GM23338 (cell line): ENCODE results near the gene MATN1.

Source experiments
- CREB1 ChIP-seq: fragments of 250-450 bp; sonication (Bioruptor Pico); IDR thresholded peaks from 2 replicates; pipeline ENCODE4 v1.5.0; 2020; ENCODE audit warnings: low read depth, mild to moderate bottlenecking, moderate library complexity
- CTCF ChIP-seq, 2 experiments: fragments of 200-600 bp in 1 of 2; sonication (generic) in 1 of 2; conservative IDR thresholded peaks; 2 replicates each; pipeline versions ENCODE4 v1.5.1 to v1.6.1; 2016 to 2017; ENCODE audit warnings: antibody characterized with exemption in 2 of 2, low read depth in 2 of 2, mild to moderate bottlenecking in 2 of 2, moderate library complexity in 1 of 2
- EZH2 ChIP-seq: fragments of 200-600 bp; sonication (generic); IDR thresholded peaks from one replicate; pipeline ENCODE4 v1.8.0; 2017; ENCODE audit warnings: antibody characterized with exemption, mild to moderate bottlenecking, low read depth; ENCODE audit not compliant: unreplicated experiment
- EZH2phosphoT487 ChIP-seq: fragments of 200-600 bp; sonication (generic); IDR thresholded peaks from one replicate; pipeline ENCODE4 v1.8.1; 2018; ENCODE audit warnings: antibody characterized with exemption; ENCODE audit not compliant: unreplicated experiment
- JUNB ChIP-seq: IDR thresholded peaks from one replicate; pipeline ENCODE4 v1.6.1; 2016; ENCODE audit warnings: antibody characterized with exemption; ENCODE audit not compliant: unreplicated experiment
- POLR2AphosphoS5 ChIP-seq: IDR thresholded peaks from 2 replicates; pipeline ENCODE4 v1.6.1; 2016; ENCODE audit warnings: antibody characterized with exemption, low read depth
- TF ChIP-seq, protein P1 (sequence below): IDR thresholded peaks from one replicate; pipeline ENCODE4 v1.6.1; 2018; ENCODE audit warnings: antibody characterized with exemption; ENCODE audit not compliant: unreplicated experiment

DNA sequence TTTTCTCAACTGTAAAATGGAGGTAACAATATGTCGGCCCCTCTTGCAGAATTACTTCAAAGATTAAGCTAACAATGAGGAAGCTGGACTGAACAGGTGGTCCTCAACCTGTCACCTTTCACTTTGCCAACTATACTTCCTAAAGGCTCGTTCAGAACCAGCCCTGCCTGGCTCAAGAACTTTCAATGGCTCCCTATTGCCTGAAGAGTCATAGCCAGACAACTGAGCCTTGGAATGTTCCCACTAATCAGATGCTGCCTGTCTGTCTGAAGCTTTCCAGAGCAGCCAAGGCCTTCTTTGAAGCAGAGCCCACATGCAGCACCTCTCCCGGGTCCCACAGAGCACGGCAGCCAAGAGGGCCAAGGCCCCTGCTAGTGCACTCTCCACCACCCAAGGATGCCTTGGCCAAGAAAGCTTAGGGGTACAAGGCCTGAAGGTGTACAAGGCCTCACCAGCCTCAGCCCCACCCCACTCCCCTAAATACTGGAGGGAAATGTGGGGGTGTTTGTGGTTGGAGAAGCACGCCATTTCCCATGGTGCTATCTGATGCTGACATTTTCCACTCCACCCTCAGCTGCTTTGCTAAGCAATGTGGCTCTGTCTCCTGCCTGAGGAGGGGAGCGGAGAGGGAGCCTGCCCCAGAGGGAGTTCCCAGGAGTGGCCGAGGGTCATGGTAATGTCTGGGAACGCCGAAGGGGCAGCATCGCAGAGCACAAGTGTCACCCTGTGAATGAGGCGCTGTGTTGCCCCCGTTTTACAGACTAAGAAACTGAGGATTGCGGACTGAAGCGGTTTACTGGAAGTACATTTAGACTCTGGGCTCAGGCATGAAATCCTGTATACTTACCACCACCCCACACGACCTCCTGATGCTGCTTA is 42.4 kb upstream of the MATN1 start:
- TF ChIP-seq CTCF (conservative IDR thresholded peaks at IDR 0.05; ENCODE audit: low read depth in 2 of 2) (no peak), EZH2 (no peak), POLR2AphosphoS5 (no peak), CREB1 (CRISPR knock-in tag) (no peak), EZH2phosphoT487 (no peak), JUNB (no peak)
- TF ChIP-seq, protein P1, sequence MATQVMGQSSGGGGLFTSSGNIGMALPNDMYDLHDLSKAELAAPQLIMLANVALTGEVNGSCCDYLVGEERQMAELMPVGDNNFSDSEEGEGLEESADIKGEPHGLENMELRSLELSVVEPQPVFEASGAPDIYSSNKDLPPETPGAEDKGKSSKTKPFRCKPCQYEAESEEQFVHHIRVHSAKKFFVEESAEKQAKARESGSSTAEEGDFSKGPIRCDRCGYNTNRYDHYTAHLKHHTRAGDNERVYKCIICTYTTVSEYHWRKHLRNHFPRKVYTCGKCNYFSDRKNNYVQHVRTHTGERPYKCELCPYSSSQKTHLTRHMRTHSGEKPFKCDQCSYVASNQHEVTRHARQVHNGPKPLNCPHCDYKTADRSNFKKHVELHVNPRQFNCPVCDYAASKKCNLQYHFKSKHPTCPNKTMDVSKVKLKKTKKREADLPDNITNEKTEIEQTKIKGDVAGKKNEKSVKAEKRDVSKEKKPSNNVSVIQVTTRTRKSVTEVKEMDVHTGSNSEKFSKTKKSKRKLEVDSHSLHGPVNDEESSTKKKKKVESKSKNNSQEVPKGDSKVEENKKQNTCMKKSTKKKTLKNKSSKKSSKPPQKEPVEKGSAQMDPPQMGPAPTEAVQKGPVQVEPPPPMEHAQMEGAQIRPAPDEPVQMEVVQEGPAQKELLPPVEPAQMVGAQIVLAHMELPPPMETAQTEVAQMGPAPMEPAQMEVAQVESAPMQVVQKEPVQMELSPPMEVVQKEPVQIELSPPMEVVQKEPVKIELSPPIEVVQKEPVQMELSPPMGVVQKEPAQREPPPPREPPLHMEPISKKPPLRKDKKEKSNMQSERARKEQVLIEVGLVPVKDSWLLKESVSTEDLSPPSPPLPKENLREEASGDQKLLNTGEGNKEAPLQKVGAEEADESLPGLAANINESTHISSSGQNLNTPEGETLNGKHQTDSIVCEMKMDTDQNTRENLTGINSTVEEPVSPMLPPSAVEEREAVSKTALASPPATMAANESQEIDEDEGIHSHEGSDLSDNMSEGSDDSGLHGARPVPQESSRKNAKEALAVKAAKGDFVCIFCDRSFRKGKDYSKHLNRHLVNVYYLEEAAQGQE = no peak
